ENCODE data around the gene IGFN1. TPM values are rescaled to one million over a fixed set of nuclear protein-coding genes. Genes with fewer than 3 reads are reported as not detected.

IGFN1 gene
- total and polyA plus RNA-seq, 2 of the 4 experiments (the other 2 are of a cell fraction), result 0.05 TPM; not detected in 1

- no peaks in the 10 kb centered on the region for H3K4me1 ChIP-seq (ENCODE audit: control insufficient read depth, insufficient read depth, low read length)
- H3K27me3 ChIP-seq (ENCODE audit: control insufficient read depth, insufficient read depth, low read length), result peaks cover 67% of the 10 kb centered on the region
- H3K36me3 ChIP-seq (ENCODE audit: control insufficient read depth, insufficient read depth, low read length), result no peaks in the 10 kb centered on the region
- dilution Hi-C loops (cut with HindIII; ENCODE audit: low sequenced_read_pairs, unreplicated experiment), result no loop called here
- TF ChIP-seq RFX5 (IDR thresholded peaks at IDR 0.05; ENCODE audit: low read depth, low read length), result no peak
- no peak for TF ChIP-seq MXI1 (IDR thresholded peaks at IDR 0.05; ENCODE audit: borderline replicate concordance, low read depth, low read length)
- TF ChIP-seq ELK1 (IDR thresholded peaks at IDR 0.05; ENCODE audit: borderline replicate concordance, low read depth, low read length), result no peak
- TF ChIP-seq NFE2L2 (IDR thresholded peaks at IDR 0.05; ENCODE audit: low read depth, low read length), result no peak
- TF ChIP-seq USF2 (IDR thresholded peaks at IDR 0.05; ENCODE audit: low read depth, low read length), result no peak
- no peak for TF ChIP-seq MAZ (IDR thresholded peaks at IDR 0.05; ENCODE audit: borderline replicate concordance, low read depth, low read length)
- TF ChIP-seq RAD21 (IDR thresholded peaks at IDR 0.05; ENCODE audit: low read length), result no peak
- TF ChIP-seq RCOR1 (IDR thresholded peaks at IDR 0.05; ENCODE audit: insufficient replicate concordance, low read length), result no peak
- no peak for TF ChIP-seq CHD1 (IDR thresholded peaks at IDR 0.05; ENCODE audit: low read depth, low read length)
- no peak for TF ChIP-seq FOS (IDR thresholded peaks at IDR 0.05; ENCODE audit: low read depth, low read length)
- TF ChIP-seq CTCF (conservative IDR thresholded peaks at IDR 0.05; ENCODE audit: low read depth, low read length), result no peak
- TF ChIP-seq CEBPB (IDR thresholded peaks at IDR 0.05; ENCODE audit: low read depth, low read length), result no peak
- TF ChIP-seq BHLHE40 (IDR thresholded peaks at IDR 0.05; ENCODE audit: low read depth, low read length), result no peak
- TF ChIP-seq SMC3 (IDR thresholded peaks at IDR 0.05; ENCODE audit: low read depth, low read length), result no peak
- H4K91ac ChIP-seq (ENCODE audit: insufficient read depth, low read depth, low read length), result no peak overlapping the region
- no peaks in the 10 kb centered on the region for H3K79me1 ChIP-seq (ENCODE audit: low read depth in 1 of 2, low read length in 2 of 2)
- H4K20me1 ChIP-seq (ENCODE audit: insufficient read depth, low read length), result no peaks in the 10 kb centered on the region
- H3K14ac ChIP-seq (replicated peaks; ENCODE audit: low read depth, low read length), result no peak overlapping the region
- H3K18ac ChIP-seq (ENCODE audit: low read depth, low read length), result no peak overlapping the region
- in situ Hi-C loops (cut with MboI; ENCODE audit: low sequenced_read_pairs), result no loop called here
- 100% methylated on average over 1 of the region's 13 CpGs; no CpG with 5 or more reads in 1 of the 2 experiments for WGBS, 2 experiments (ENCODE audit: extremely low coverage in 2 of 2, insufficient read length in 1 of 2)
- POLR2A ChIA-PET (ENCODE audit: unreplicated experiment), result no interaction called here
- BruUV-seq (replicated peaks), result no TSS peak
- H2AK5ac ChIP-seq (ENCODE audit: low read depth, low read length), result no peak overlapping the region
- no peak overlapping the region for H2BK15ac ChIP-seq (ENCODE audit: low read depth, low read length)
- H4K5ac ChIP-seq (ENCODE audit: low read depth, low read length), result no peak overlapping the region
- H2BK120ac ChIP-seq (ENCODE audit: low read depth, low read length), result no peak overlapping the region
- ATAC-seq (ENCODE audit: low read depth) (no peak), DNase-seq (no peak)
- H3K9me1 ChIP-seq (ENCODE audit: insufficient read depth, low read length), result no peaks in the 10 kb centered on the region
- no peaks in the 10 kb centered on the region for H3K9me3 ChIP-seq (ENCODE audit: control insufficient read depth, insufficient read depth, low read length)
- no peak overlapping the region for H3K9ac ChIP-seq (ENCODE audit: low read depth, low read length)
- CTCF ChIA-PET, result no interaction called here
- H3K27ac ChIP-seq (ENCODE audit: insufficient read depth, low read length), result no peak overlapping the region
- H2AFZ ChIP-seq (replicated peaks; ENCODE audit: low read length, poor library complexity), result no peak overlapping the region
- H3K23ac ChIP-seq (ENCODE audit: low read depth, low read length), result no peak overlapping the region
- H2BK5ac ChIP-seq (ENCODE audit: low read depth, low read length, poor library complexity, severe bottlenecking), result no peak overlapping the region
- H2BK20ac ChIP-seq (ENCODE audit: low read depth, low read length), result no peak overlapping the region
- no peak overlapping the region for H4K8ac ChIP-seq (ENCODE audit: low read depth in 2 of 2, low read length in 2 of 2)
- no peak overlapping the region for H3K56ac ChIP-seq (ENCODE audit: extremely low read depth, insufficient read depth, low read length)
- no peak overlapping the region for H3K4me2 ChIP-seq (ENCODE audit: low read depth, low read length)
- intact Hi-C loops (cut with micrococcal nuclease), result no loop called here
- no peak overlapping the region for H3K4ac ChIP-seq (ENCODE audit: low read depth, low read length)
- no peak overlapping the region for H3K4me3 ChIP-seq (ENCODE audit: insufficient read depth, low read depth, low read length)
- H2AK9ac ChIP-seq (replicated peaks; ENCODE audit: low read depth, low read length, poor library complexity), result no peak overlapping the region
Measured at GRCh38 chr1:201205036-201205435, 14.4 kb downstream of the IGFN1 start.
